Stimulated activated CD4-positive, alpha-beta T cell treated with anti-CD3 and anti-CD28 coated beads, Interleukin-15, amount 100 ng/mL, for 24 hours (primary cell): Measurements from ENCODE around the gene CFAP299.

Experiments
- DNase-seq: peaks from one replicate; pipeline ENCODE4 v3.0.0-alpha.2; 2020

CFAP299 gene

GRCh38 chr4:80532674-80533333, 197.3 kb downstream of the CFAP299 start:
- DNase-seq, result no peak

GRCh38 chr4:80535551-80535950, 200.0 kb downstream of the CFAP299 start:
- no peak for DNase-seq

GRCh38 chr4:80538276-80538926, 202.9 kb downstream of the CFAP299 start:
- no peak for DNase-seq

- no peak for DNase-seq
Measured at GRCh38 chr4:80539190-80539589, 203.7 kb downstream of the CFAP299 start.

- DNase-seq, result no peak
Measured at GRCh38 chr4:80540349-80540748, 204.8 kb downstream of the CFAP299 start.

- DNase-seq, result no peak
Measured at GRCh38 chr4:80540785-80541469, 205.4 kb downstream of the CFAP299 start.

- no peak for DNase-seq
Measured at GRCh38 chr4:80542747-80543146, 207.2 kb downstream of the CFAP299 start.

GRCh38 chr4:80560337-80560736, 224.8 kb downstream of the CFAP299 start:
- DNase-seq, result no peak

- DNase-seq, result no peak
Measured at GRCh38 chr4:80566203-80566872, 230.8 kb downstream of the CFAP299 start.

GRCh38 chr4:80568891-80569290, 233.4 kb downstream of the CFAP299 start:
- no peak for DNase-seq

GRCh38 chr4:80576796-80577195, 241.3 kb downstream of the CFAP299 start:
- no peak for DNase-seq

GRCh38 chr4:80578001-80578400, 242.5 kb downstream of the CFAP299 start:
- no peak for DNase-seq

GRCh38 chr4:80585542-80585941, 250.0 kb downstream of the CFAP299 start:
- no peak for DNase-seq

- no peak for DNase-seq
Measured at GRCh38 chr4:80586716-80587115, 251.2 kb downstream of the CFAP299 start.

GRCh38 chr4:80587871-80588385, 252.4 kb downstream of the CFAP299 start:
- DNase-seq, result no peak

- DNase-seq, result no peak
Measured at GRCh38 chr4:80592950-80593349, 257.4 kb downstream of the CFAP299 start.

- no peak for DNase-seq
Measured at GRCh38 chr4:80594701-80595100, 259.2 kb downstream of the CFAP299 start.

- no peak for DNase-seq
Measured at GRCh38 chr4:80608281-80608980, 272.9 kb downstream of the CFAP299 start.

- DNase-seq, result no peak
Measured at GRCh38 chr4:80610199-80610598, 274.7 kb downstream of the CFAP299 start.

- no peak for DNase-seq
Measured at GRCh38 chr4:80610845-80611677, 275.5 kb downstream of the CFAP299 start.

GRCh38 chr4:80611678-80611979, 276.1 kb downstream of the CFAP299 start:
- no peak for DNase-seq

- no peak for DNase-seq
Measured at GRCh38 chr4:80613470-80613869, 277.9 kb downstream of the CFAP299 start.
